Suppressor macrophage (primary cell): ENCODE results near the gene PTPRU.
"Not testable (repeated sequence)": the region's sequence is repeated elsewhere in the genome, so short reads cannot be mapped to it uniquely, and the experiment has no call there.

Experiments
- DNase-seq, 4 experiments: peaks; one replicate each; pipeline ENCODE4 v3.0.0-alpha.2; 2020 to 2022

The PTPRU gene

DNA sequence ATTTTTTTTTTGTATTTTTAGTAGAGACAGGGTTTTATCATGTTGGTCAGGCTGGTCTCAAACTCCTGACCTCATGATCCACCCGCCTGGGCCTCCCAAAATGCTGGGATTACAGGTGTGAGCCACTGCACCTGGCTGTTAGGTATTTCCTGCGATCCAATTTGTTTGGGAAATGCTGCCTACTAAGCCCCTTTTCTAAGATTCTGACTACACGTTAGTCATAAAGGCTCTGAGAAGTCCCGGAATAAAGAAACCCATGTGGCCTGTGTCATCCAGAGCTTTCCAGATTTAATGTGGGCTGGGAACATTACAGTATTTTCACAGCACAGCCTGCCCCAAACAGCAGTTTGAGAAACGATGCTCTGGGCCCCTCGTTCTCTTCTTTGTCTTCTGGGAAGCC is 14.1 kb upstream of the PTPRU start:
- not testable (repeated sequence) for DNase-seq

DNA sequence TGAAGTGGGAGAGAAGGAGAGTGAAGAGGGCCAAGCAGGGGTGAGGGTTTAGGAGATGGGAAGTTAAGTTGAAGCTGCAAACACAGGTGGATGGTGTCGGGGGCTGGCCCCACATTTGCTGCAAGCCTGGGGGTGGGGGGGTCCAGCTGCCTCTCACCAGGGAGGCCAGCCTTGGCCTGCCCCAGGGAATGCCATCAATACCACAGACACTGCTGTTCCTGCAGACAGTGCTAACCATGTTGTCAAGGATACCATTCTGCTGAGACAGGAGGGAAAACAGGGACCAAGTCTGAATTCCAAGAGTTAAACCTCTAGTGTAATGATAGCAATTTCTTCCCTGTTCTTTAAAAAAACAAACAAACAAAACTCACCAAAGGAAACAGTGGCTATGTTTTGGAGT is 13.6 kb upstream of the PTPRU start:
- DNase-seq = no peak

DNA sequence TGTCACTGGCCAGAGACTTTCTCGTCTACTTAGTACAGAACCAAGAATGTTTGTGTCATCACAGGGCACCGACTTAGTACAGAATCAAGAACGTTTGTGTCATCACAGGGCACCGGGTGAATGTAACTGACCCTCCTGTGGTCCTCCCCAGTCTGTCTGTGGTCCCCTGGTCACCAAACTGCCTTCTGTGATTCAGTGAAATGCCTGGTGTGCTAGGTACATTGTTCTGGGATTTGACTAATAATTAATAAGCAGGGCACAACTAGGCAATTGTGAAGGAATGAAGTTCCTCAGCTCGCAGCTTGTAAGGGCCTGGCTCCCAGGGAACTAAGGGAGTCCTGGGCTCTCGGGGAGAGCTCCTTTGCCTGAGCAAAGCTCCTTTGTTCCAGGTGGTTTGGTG is 12.8 kb upstream of the PTPRU start:
- DNase-seq = no peak

DNA sequence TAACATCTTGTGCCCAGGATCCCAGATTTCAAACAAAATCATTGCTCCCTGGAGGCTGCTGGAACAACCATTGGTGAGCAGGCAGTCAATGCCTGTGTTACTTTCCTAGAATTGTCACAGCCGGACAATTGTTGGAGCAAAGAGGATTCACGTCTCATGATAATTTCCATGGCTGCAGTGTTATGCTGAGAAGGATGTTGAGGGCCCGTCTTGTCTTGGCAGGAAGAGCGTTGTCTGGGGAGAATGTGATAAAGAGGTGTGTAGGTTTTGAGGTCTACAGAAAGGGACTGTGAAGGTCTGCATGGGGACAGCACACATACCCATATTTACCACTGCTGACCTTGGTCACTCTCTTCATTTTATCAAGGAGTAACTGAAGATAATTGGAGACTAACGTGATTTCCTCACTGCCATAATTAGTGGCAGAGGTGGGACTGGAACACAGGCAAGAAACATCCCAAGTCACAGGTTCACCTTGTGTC is 11.9 kb upstream of the PTPRU start:
- no peak for DNase-seq

DNA sequence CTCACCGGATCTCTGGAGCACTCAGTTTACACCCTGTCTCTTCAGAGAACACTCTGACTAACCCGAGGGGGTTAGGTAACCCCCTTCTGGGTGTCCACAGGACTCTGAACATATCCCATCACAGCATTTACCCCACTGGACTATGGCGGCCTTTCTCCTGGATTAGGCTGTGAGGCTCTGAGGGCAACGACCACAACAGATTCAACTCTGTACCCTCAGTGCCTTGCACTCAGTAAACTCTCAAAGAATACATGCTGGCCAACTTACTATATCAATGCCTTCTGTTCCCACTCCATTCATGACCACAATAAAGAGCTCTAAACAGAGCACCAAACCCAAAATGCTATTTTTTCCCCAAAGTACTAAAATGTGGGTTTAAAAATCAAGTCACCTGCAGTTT is 11.0 kb upstream of the PTPRU start:
- no peak for DNase-seq

DNA sequence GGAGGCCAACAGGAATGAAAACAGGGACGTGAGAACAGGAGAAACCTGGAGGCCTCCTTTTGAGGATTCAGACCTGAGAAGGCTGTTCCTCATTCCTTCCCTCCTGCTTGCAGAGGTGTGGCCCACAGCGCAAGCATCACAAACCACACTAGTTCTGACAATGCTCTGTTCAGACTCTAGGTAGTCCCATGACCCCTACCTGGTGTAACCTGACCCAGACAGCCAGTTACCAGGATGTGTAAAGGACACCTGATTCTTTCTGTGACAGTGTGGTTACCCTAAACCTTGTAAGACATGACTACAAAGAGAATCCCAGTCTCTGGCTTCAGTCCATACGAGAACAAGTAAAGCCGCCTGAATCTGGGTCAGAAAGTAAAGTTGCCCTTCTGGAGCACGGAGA is 8.8 kb upstream of the PTPRU start:
- DNase-seq = no peak

DNA sequence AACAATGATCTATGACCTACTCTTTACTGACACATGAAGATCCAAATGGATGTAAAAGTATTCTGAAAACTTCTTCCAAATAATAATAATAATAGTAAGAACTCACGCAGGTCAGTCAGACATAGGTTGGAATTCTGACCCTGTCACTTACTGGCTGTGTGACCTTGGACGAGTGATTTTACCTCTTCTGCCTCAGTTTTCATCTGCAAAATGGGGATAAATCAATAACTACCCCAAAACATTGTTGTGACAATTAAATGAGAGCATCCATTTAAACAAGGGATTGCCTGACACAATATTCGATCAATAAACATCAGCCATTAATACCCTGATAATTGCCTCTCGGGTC is 6.1 kb upstream of the PTPRU start:
- DNase-seq = no peak

DNA sequence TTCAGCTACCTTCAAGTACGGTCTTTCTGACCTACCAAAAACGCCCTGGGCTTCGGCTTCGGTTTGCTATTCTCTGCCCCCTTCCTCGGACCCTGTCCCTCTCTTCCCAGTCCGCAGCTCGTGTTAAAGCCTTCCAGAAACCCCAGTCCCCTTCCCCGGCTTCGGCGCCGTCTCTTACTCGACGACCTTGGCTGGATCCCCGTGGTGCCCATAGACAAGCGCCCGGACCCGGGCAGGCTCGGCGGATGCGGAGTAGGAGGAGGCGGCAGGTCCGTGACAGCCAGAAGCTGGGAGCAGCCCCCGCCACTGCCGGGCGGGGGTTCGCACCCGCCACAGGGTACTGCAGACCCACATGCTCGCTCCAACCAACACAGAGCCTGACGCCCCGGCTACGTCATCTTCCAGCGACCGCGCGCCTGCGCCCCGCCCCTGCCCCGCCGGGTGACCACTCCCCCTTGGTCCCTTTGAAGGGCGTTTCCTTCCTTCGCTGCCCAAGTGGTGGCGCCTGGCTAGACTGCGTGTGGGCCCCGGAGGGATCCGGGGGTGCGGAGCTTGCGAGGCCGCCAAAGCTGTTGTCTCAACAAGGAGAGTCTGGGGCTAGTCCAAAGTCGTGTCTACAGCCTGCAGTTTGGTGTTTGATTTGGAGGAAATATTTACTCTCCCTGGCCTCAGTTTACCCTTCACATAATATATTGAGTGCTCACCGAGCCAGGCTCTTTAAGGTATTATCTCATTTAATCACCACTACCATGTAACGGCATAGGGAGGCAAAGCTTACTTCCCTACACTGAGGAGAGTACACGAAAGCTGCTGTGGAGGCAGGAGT is 5.6 kb upstream of the PTPRU start, which contains the start of gene MECR:
Gene MECR (minus strand): TSS at position 382 of the 826 bp plus-strand sequence. CDS start 28 bp downstream, at position 354.
- peak; percentile 96 to 98 (median 97) for DNase-seq

DNA sequence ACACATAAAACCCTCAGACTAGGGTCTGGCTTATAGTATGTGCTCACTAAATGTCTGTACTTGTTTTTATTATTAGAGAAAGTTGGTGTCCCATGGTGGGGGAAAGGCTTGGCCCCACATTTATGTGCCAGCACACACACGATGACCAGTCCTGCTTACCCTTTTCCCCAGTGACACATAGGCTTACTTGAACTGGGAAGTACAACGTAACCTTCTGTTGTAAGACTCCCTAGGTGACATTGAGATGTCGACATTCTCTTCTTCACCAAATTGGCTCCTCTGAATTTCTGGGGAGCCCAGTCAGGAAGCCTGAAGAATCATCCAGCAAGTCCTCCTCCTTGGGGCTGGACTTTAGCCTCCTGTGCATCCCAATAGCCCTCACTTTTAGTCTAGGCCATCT is 3.9 kb upstream of the PTPRU start:
- DNase-seq = peak in 3 of 4 experiments; percentile 24 to 56 (median 43)

DNA sequence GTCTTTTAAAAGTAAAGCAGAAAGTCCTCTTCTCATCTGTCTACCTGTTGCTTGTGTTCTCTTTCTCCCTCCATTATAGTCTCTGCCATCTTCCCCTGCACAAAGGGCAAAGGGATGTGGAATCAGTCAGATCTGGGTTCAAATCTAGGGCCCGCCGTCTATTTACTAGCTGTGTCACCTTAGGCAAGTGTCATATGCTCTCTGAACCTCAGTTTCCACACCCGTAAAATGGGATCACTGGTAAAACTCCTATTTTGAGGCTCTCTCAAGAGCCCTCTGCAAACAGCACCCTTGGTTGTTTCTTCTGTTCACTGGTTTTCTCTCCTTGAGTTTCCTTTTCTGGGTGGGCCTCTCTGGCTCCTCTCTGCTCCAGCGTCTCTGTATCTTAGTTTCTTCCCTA is 2.6 kb upstream of the PTPRU start:
- DNase-seq = no peak

DNA sequence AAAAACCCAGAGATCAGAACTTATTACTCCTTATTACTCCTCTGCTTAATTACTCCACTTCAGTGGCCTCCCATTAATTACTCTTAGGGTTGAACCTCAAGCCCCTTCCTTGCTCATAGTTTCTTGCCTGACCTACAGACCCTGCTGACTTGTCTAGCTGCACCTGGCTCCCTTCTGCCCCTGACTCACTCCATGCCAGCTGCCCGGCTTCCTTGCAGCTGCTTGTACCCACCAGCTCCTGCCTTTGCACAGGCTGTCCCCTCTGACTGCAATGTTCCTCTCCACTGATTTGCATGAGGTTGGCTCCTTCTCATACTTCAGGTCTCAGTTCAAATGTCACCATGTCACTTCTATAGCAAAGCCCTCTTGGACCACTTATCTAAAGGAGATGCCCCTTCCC is 1.9 kb upstream of the PTPRU start:
- no peak for DNase-seq

DNA sequence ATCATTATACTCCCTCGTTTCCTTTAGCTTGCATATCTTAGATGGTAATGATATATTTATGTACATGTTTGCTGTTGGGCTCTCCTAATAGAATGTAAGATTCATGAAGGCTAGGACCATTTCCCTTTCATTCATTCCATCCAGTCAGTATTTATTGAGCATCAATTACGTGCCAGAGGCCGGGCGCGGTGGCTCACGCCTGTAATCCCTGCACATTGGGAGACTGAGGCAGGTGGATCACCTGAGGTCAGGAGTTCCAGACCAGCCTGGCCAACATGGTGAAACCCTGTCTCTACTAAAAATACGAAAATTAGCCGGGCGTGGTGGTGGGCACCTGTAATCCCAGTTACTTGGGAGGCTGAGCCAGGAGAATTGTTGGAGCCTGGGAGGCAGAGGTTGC is 1.4 kb upstream of the PTPRU start:
- not testable (repeated sequence) for DNase-seq

DNA sequence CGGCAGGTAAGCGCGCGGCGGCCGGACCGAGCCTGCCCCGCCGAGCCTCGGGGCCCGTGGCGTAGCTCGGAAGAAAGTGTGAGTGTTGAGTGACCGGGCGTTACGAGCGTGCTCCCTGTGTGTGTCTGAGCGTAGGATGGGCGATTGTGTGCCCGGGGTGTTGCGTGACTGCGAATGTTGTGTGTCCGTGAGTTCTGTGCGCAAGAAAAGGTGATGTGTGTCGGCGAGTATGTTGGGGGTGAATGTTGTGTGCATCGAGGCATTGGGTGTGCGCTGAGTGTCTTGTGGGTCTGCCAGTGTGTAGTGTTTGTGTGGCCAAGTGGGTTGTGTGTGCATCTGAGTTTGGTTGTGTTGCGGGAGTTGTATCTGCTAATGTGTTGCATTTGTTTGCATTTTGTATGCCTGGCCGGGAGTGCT is 398 bp downstream of the PTPRU start:
- no peak for DNase-seq

DNA sequence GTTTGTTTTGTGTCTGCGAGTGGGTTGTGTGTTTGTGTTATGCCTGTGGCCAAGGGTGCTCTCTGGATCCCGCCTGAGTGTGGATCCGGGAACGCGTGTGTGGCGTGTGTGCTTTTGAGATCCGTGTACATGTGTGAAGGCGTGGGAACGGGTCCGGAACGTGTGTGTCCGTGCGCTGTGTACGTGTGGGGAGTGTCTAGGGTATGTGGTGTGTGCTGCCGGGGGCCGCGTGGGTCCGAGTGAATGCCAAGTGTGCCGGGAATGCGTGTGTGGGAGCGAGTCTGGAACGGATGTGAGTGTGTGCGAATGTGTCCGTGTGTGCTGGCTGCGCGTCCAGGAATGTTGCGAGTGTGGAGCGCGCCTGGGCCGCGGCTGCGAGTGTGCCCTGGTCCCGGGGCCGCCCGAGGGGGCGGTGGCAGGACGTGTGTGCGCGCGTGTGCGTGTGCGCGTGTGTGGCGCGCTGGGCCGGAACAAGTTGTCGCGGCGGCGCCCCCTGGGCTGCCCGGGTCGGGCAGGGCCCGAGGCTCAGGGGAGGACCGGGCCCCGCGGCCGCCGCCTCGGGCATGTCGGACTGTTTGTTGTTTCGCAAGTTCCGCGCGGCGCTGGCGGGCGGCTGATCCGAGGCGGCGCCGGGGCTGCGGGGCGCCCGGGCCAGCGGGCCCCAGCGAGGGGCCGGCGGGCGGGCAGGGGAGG is 953 bp downstream of the PTPRU start:
- peak in 3 of 4 experiments; percentile 17 to 67 (median 52) for DNase-seq

DNA sequence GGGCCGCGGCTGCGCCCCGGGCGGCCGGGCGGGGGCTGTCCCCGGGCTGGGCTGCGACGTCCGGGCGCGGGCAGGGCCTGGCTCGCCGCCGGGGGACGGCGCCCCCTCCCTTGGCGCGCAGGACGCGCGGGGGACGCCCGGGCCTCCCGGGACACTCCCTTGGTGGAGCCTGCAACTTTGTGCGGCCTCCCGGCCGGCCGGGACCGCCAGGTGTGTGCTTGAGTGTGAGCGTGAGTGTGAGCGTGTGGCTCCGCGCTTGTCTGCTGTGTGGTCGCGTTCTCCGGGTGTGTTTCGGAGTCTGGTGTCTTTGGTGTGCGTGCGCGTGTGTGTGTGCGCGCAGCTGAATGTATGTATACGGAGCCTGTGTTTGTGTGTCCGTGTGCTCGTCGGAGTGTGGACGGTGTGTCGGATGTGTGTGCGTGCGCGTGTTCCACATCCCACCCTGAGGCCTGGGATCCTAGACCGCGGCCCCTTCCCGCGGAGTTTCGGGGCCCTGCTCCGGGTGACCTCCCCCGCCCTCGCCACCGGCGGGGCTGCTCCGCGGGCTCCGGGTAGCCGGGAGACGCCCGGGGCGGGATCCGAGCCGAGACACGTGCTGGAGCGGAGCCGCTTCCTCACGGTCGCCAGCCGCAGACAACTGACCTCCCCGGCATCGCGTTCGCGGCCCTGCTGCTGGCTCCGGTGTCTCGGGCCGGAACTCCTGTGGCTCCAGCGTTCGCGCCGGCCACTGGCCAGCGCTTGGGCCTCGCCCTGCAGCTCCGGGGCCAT is 1.7 kb downstream of the PTPRU start:
- DNase-seq = peak in 3 of 4 experiments; percentile 23 to 62 (median 45)

DNA sequence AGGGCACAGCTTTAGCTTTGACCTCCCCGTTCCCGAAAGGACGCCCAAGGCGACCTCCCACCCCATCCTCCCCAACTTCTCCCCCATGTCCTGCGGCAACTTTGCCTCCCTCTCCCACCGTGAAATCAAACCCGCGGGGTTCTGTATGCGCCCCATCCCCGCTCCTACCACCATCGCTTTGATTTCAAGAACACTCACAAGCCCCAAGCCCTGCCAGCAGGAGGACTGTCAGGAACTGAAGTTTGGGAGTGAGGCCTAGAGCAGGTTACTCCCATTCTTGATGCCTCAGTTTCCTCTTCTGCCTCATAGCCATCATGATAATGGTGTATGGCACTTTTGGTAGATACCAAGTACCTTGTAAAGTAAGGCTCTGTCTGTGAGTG is 2.3 kb downstream of the PTPRU start:
- no peak for DNase-seq

DNA sequence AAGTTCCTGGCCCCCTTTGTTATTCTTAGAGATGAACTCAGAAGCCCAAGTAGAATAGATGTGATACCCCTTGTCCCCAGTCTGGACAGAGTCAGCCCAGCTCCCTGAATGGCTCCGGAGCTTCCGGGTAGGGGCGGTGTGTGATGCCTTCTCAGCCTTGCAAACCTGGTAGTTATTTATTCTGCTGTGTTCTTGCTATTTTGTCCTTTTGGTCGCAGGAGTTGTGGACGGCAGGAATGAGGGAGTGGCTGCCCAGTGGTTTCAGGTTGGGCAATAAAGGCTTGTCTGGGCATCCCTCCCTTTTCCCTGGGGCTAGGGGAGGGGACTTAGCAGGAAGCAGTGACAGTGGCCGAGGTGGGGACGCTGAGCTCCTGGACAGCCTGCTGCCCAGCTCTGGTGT is 2.8 kb downstream of the PTPRU start:
- no peak for DNase-seq

DNA sequence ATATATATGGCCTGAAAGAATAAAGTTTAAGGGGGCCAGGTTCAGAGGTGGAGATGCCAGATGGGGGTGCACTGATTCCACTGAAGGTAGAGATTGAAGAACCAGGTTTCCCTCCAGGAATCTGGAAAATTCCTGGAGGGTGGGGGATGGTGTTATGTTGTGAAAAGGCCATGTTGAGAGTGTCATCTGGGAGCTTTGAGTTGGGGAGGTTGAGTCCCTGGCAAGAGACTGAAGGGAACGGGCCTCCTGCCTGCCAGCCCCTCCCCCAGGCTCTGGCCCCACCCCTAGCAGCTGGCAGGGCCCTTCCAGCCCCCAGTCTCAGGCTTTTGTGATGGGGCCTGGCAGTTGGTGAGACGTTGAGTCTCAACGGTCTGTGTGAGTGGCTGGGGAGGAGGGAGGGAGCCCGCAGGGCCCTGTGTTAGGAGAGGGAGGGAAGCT is 4.1 kb downstream of the PTPRU start:
- DNase-seq = no peak

DNA sequence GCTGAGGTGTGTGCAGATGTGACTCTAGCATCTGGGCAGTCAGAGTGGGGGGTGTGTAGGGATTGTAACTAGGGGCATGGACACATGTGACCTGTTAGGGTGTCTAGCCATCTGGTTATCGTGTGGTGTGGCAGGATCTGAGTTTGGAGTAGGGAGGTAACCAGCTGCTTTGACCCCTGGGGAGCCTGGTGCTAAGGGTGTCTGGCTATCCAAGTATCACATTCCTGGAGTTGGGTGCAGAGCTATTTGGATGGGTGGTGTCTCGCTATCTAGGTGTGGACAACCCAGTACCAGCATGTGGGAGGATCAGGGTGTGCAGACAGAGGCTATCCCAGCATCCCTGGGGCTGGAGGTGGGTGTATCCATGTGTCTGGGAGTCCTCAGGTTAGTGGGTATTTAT is 4.7 kb downstream of the PTPRU start:
- no peak for DNase-seq

DNA sequence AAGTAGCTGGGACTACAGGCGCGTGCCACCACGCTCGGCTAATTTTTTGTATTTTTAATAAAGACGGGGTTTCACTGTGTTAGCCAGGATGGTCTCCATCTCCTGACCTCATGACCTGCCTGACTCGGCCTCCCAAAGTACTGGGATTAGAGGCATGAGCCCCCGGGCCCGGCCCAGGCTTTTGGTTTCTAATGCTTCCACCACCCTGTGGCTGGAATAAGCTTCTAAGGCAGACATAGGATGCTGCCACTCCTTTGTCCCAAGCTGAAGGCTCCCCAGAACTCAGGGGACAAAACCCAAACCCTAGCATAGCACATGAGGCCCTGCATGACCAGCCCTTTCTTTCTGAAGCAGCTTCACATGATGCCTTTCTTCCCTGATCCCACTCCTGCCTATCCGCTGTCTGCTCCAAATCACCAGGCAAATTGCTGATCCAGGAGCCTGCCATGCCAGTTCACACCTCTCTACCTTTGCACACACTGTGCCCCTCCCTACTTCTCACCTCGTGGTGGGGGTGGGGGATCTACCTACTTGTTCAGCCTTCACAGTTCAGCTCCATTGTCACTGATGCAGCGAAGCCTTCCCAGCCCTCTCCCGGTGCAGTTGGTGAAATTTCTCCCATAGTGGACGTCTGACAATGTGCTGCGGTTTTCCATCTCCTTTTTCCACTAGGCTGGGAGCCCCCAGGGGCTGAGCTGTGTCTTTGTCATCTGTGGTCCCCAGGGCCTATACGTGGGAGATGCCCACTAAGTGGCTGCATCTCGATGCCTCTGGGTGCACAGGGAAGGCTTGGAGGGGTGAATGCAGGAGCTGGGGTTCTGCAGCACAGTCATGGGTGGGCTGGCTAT is 6.9 kb downstream of the PTPRU start:
- no peak for DNase-seq

DNA sequence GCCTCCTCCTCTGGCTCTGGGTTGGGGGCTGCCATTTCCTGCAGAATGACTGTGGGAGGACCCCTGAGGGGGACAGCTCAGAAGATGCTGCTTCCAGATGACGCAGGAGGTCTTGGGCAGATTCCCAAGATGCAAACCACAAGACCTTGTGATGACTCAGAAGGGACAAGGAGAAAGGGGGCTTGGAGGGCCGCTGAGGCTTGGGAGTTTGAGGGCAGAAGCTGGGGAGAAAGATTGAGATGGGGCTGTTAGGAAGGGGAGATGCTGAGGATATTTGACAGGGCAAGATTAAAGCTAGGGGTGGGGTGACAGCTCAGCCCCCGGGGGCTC is 7.5 kb downstream of the PTPRU start:
- DNase-seq = no peak

DNA sequence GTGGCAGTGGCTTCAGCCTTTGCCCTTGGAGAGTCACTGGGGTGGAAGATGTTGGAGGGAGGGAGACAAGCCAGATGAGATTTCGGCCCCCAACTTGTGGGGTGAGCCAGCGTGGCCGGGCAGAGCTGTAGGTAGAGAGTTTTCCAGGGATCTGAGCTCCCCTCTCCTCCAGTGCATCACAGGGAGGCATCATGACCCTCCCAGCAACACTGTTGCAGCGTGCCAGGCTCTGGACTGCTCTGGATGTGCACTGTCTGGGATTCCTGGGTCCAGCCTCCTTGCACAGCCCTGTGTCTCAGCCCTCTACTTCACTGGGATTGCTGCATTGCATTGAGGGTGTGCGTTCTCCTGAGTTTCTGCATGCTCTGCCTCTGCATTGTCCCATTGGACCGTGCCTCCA is 8.9 kb downstream of the PTPRU start:
- no peak for DNase-seq
